ENCODE data around the gene ASIC1. TPM values are rescaled to one million over a fixed set of nuclear protein-coding genes. Genes with fewer than 3 reads are reported as not detected.
A peak's percentile ranks its signal among the peaks of the same experiment; 100 is the strongest.

ASIC1 gene
- total RNA-seq, 2 donors from 2014 or later: 1.0 to 1.1 TPM

GRCh38 chr12:50032854-50033581 lies 24.4 kb upstream of the ASIC1 start:
- TF ChIP-seq CTCF (IDR thresholded peaks at IDR 0.05): no peak
- no peak for DNase-seq
- H3K4me3 ChIP-seq: peak overlapping the region; percentile 24
- no peaks in the 10 kb centered on the region for H3K36me3 ChIP-seq
- intact Hi-C loops (cut with DNase I): no loop called here
- no peaks in the 10 kb centered on the region for H3K4me1 ChIP-seq
- H3K9ac ChIP-seq (ENCODE audit: low read depth in 2 of 2, low read length in 2 of 2): peak overlapping the region in 1 of 2 donors; percentile 34
- H3K9me3 ChIP-seq: no peaks in the 10 kb centered on the region
- H3K27me3 ChIP-seq: no peaks in the 10 kb centered on the region
- H3K27ac ChIP-seq: no peak overlapping the region

DNA sequence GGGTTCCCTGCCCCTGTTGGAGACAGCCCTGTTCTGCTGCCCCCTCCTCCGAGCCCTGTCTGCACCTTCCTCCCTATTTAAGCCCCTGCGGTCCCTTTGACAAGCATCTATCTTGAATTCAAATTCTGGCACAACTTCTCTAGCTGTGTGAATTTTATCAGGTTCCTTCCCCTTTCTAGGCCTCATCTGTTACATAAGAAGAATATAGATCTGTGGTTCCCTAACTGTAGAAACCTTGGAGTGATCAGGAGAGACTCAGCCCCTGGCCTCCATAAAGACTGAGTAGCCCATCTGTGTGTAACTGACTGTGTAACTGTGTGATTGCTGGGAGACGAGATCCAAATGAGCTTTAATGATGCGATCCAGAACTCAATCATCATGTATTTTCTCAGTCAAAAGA lies 19.1 kb upstream of the ASIC1 start:
- no peak overlapping the region for H3K9ac ChIP-seq (ENCODE audit: low read depth in 2 of 2, low read length in 2 of 2)
- H3K9me3 ChIP-seq: no peaks in the 10 kb centered on the region
- H3K4me1 ChIP-seq: no peaks in the 10 kb centered on the region
- H3K27me3 ChIP-seq: no peaks in the 10 kb centered on the region
- no peak for DNase-seq
- TF ChIP-seq CTCF (IDR thresholded peaks at IDR 0.05): no peak
- H3K27ac ChIP-seq: no peak overlapping the region
- no peaks in the 10 kb centered on the region for H3K36me3 ChIP-seq
- intact Hi-C loops (cut with DNase I): loop anchor here (5.0 kb wide), 1 partner anchor 34 kb away; no protein-coding TSS in a partner anchor
- no peak overlapping the region for H3K4me3 ChIP-seq

DNA sequence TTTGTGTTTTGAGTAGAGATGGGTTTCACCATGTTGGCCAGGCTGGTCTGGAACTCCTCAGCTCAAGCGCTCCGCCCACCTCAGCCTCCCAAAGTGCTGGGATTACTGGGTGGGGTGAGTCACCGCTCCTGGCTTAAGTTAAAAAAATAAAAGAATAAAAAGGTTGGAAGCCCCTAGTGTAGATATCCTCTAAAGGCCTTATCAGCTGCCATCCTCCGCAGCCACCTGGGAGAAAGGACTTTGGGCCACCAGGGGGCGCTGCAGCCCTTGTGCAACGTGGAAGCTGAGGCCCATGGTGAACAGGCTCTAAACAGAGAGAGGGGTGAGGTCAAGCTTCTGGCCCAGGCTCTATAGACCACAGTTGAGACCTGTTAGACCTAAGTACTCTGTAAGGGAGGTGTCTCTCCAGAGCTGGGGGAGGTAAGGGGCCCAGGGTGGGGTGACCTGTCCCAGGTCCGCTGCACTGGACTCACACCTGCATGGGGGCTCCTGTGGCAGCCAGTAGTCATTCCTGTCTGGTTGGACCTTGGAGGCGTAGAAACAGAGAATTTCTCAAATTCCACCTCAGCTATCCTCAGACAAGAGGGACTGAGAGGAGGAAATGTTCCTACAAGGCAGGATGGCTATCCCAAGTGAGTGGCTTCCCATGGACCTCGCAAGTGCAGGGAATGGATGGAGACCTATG lies 18.1 kb upstream of the ASIC1 start:
- Histone ChIP-seq H3K9ac (ENCODE audit: low read depth in 2 of 2, low read length in 2 of 2) (no peak overlapping the region), H3K36me3 (no peaks in the 10 kb centered on the region), H3K27me3 (no peaks in the 10 kb centered on the region), H3K4me1 (no peaks in the 10 kb centered on the region), H3K27ac (no peak overlapping the region), H3K4me3 (no peak overlapping the region), H3K9me3 (no peaks in the 10 kb centered on the region)
- TF ChIP-seq CTCF (IDR thresholded peaks at IDR 0.05): peak; percentile 93
- intact Hi-C loops (cut with DNase I): loop anchor here (5.0 kb wide), 1 partner anchor 33 kb away; no protein-coding TSS in a partner anchor
- DNase-seq: peak; percentile 88

GRCh38 chr12:50040657-50041056 lies 16.7 kb upstream of the ASIC1 start:
- no peak overlapping the region for H3K9ac ChIP-seq (ENCODE audit: low read depth in 2 of 2, low read length in 2 of 2)
- TF ChIP-seq CTCF (IDR thresholded peaks at IDR 0.05): no peak
- no peaks in the 10 kb centered on the region for H3K9me3 ChIP-seq
- H3K27me3 ChIP-seq: no peaks in the 10 kb centered on the region
- no peaks in the 10 kb centered on the region for H3K36me3 ChIP-seq
- DNase-seq: no peak
- no peak overlapping the region for H3K27ac ChIP-seq
- intact Hi-C loops (cut with DNase I): no loop called here
- H3K4me3 ChIP-seq: no peak overlapping the region
- H3K4me1 ChIP-seq: no peaks in the 10 kb centered on the region

GRCh38 chr12:50041062-50041860 lies 16.1 kb upstream of the ASIC1 start:
- intact Hi-C loops (cut with DNase I): no loop called here
- Histone ChIP-seq H3K9ac (ENCODE audit: low read depth in 2 of 2, low read length in 2 of 2) (no peak overlapping the region), H3K36me3 (no peaks in the 10 kb centered on the region), H3K27ac (no peak overlapping the region), H3K9me3 (no peaks in the 10 kb centered on the region), H3K27me3 (no peaks in the 10 kb centered on the region), H3K4me3 (no peak overlapping the region), H3K4me1 (no peaks in the 10 kb centered on the region)
- no peak for TF ChIP-seq CTCF (IDR thresholded peaks at IDR 0.05)
- DNase-seq: no peak

Data from colonic mucosa (tissue), 4 donors.